ENCODE measurements around the gene SIRT2. TPM values are rescaled to one million over a fixed set of nuclear protein-coding genes. Genes with fewer than 3 reads are reported as not detected.
A peak's percentile ranks its signal among the peaks of the same experiment; 100 is the strongest.

SIRT2 gene
- total and polyA plus RNA-seq, 2 donors (not counting 1 experiment from before 2014, with no cell fraction given): 42.4 to 65.9 TPM

GRCh38 chr19:38833092-38833425 is 66.4 kb downstream of the SIRT2 start:
- ATAC-seq (ENCODE audit: low read depth) (no peak), DNase-seq (no peak)
- no peak overlapping the region for H3K4me2 ChIP-seq (replicated peaks; ENCODE audit: low read depth, low read length, poor library complexity, severe bottlenecking)
- no peak overlapping the region for H3K4me3 ChIP-seq (ENCODE audit: control extremely low read depth in 1 of 5, extremely low read depth in 1 of 5, insufficient read depth in 1 of 5, low read depth in 2 of 5, low read length in 4 of 5)
- Mint-ChIP-seq H3K27me3 (no peaks in the 10 kb centered on the region), H3K4me1 (peaks cover 21% of the 10 kb centered on the region), H3K27ac (no peak overlapping the region), H3K4me3 (no peak overlapping the region), H3K9me3 (ENCODE audit: insufficient read depth) (no peaks in the 10 kb centered on the region)
- no peaks in the 10 kb centered on the region for H3K27me3 ChIP-seq (replicated peaks in 1 of 4; ENCODE audit: control extremely low read depth in 1 of 4, control insufficient read depth in 3 of 4, insufficient read depth in 4 of 4, low read length in 3 of 4)
- peaks cover 7 to 29% of the 10 kb centered on the region in 2 experiments for H3K36me3 ChIP-seq (replicated peaks in 1 of 2; ENCODE audit: control extremely low read depth in 1 of 2, control insufficient read depth in 1 of 2, extremely low read depth in 1 of 2, insufficient read depth in 2 of 2, low read length in 1 of 2)
- POLR2A ChIA-PET: interaction anchor here (0.6 to 1.4 kb wide), 5 partner anchors 8 to 621 kb away, joined by 3 to 9 read pairs (median 3); no protein-coding TSS in a partner anchor
- CTCF ChIA-PET: interaction anchor here (0.7 to 2.8 kb wide), 6 partner anchors 13 to 97 kb away, joined by 3 to 19 read pairs (median 5); partner anchors contain the start of genes MRPS12 and SARS2
- intact Hi-C loops (cut with micrococcal nuclease): loop anchor here (5.0 kb wide), 1 partner anchor 101 kb away; no protein-coding TSS in a partner anchor
- no peak overlapping the region for H3K9ac ChIP-seq (ENCODE audit: low read length)
- WGBS (ENCODE audit: insufficient coverage): 100% methylated on average over 1 of the region's 7 CpGs
- peaks cover 16% of the 10 kb centered on the region for H4K20me1 ChIP-seq (ENCODE audit: control insufficient read depth, insufficient read depth, low read length, poor library complexity, severe bottlenecking)
- no peaks in the 10 kb centered on the region for H3K9me3 ChIP-seq (ENCODE audit: control extremely low read depth in 1 of 3, control insufficient read depth in 2 of 3, insufficient read depth in 1 of 3, low read length in 2 of 3)
- peaks cover 10 to 18% of the 10 kb centered on the region in 2 donors for H3K4me1 ChIP-seq (ENCODE audit: control insufficient read depth in 2 of 2, insufficient read depth in 2 of 2, low read length in 2 of 2)
- no peak overlapping the region for H3K27ac ChIP-seq (ENCODE audit: low read length in 2 of 2)
- no peak overlapping the region for H2AFZ ChIP-seq (ENCODE audit: insufficient read depth, low read depth, low read length, poor library complexity, severe bottlenecking)
- peaks cover 46% of the 10 kb centered on the region for H3K79me2 ChIP-seq (ENCODE audit: control insufficient read depth, insufficient read depth, low read length)
- no peak for TF ChIP-seq EZH2 (IDR thresholded peaks at IDR 0.05; ENCODE audit: borderline replicate concordance, insufficient read depth, low read depth, low read length, poor library complexity, severe bottlenecking)
- no peak for TF ChIP-seq CTCF (IDR thresholded peaks at IDR 0.05)

GRCh38 chr19:38831142-38831605 is 68.2 kb downstream of the SIRT2 start:
- Mint-ChIP-seq H3K9me3 (ENCODE audit: insufficient read depth) (no peaks in the 10 kb centered on the region), H3K4me3 (peak overlapping the region; percentile 96), H3K27ac (peak overlapping the region; percentile 94), H3K27me3 (no peaks in the 10 kb centered on the region), H3K4me1 (peaks cover 25% of the 10 kb centered on the region)
- peaks cover 7 to 24% of the 10 kb centered on the region in 2 experiments for H3K36me3 ChIP-seq (replicated peaks in 1 of 2; ENCODE audit: control extremely low read depth in 1 of 2, control insufficient read depth in 1 of 2, extremely low read depth in 1 of 2, insufficient read depth in 2 of 2, low read length in 1 of 2)
- H2AFZ ChIP-seq (ENCODE audit: insufficient read depth, low read depth, low read length, poor library complexity, severe bottlenecking): peak overlapping the region; percentile 97
- H3K27me3 ChIP-seq (replicated peaks in 1 of 4; ENCODE audit: control extremely low read depth in 1 of 4, control insufficient read depth in 3 of 4, insufficient read depth in 4 of 4, low read length in 3 of 4): no peaks in the 10 kb centered on the region
- H3K9ac ChIP-seq (ENCODE audit: low read length): peak overlapping the region; percentile 91
- ChIA-PET POLR2A (interaction anchor here (0.6 to 1.7 kb wide), 7 partner anchors 18 to 1967 kb away, joined by 3 to 16 read pairs (median 6); no protein-coding TSS in a partner anchor), CTCF (interaction anchor here (1.0 to 3.0 kb wide), 13 partner anchors 11 to 428 kb away, joined by 3 to 23 read pairs (median 7); partner anchors contain the start of genes FAM98C, MRPS12, NFKBIB and RINL)
- DNase-seq (no peak), ATAC-seq (ENCODE audit: low read depth) (peak; percentile 12)
- H3K79me2 ChIP-seq (ENCODE audit: control insufficient read depth, insufficient read depth, low read length): peaks cover 65% of the 10 kb centered on the region
- WGBS (ENCODE audit: insufficient coverage): 2% methylated on average over 15 of the region's 16 CpGs
- intact Hi-C loops (cut with micrococcal nuclease): loop anchor here (1.0 to 5.0 kb wide), 8 partner anchors 18 to 213 kb away; partner anchors contain the start of genes ACTN4, HNRNPL, NFKBIB and SIRT2
- H3K9me3 ChIP-seq (ENCODE audit: control extremely low read depth in 1 of 3, control insufficient read depth in 2 of 3, insufficient read depth in 1 of 3, low read length in 2 of 3): no peaks in the 10 kb centered on the region
- peak overlapping the region; percentile 62 to 100 (median 69) for H3K4me3 ChIP-seq (ENCODE audit: control extremely low read depth in 1 of 5, extremely low read depth in 1 of 5, insufficient read depth in 1 of 5, low read depth in 2 of 5, low read length in 4 of 5)
- H3K4me1 ChIP-seq (ENCODE audit: control insufficient read depth in 2 of 2, insufficient read depth in 2 of 2, low read length in 2 of 2): peaks cover 10 to 18% of the 10 kb centered on the region in 2 donors
- peaks cover 15% of the 10 kb centered on the region for H4K20me1 ChIP-seq (ENCODE audit: control insufficient read depth, insufficient read depth, low read length, poor library complexity, severe bottlenecking)
- peak overlapping the region; percentile 97 for H3K4me2 ChIP-seq (replicated peaks; ENCODE audit: low read depth, low read length, poor library complexity, severe bottlenecking)
- TF ChIP-seq EZH2 (IDR thresholded peaks at IDR 0.05; ENCODE audit: borderline replicate concordance, insufficient read depth, low read depth, low read length, poor library complexity, severe bottlenecking): no peak
- TF ChIP-seq CTCF (IDR thresholded peaks at IDR 0.05): no peak
- H3K27ac ChIP-seq (ENCODE audit: low read length in 2 of 2): peak overlapping the region; percentile 30 to 83
